ENCODE results near the gene SH3TC1.

The SH3TC1 gene

GRCh38 chr4:8164194-8164565, 34.9 kb upstream of the SH3TC1 start:
- no peak for DNase-seq (ENCODE audit: low read depth)

GRCh38 chr4:8164687-8165086, 34.4 kb upstream of the SH3TC1 start:
- DNase-seq (ENCODE audit: low read depth) = no peak

- no peak for DNase-seq (ENCODE audit: low read depth)
Measured at GRCh38 chr4:8165374-8165896, 33.7 kb upstream of the SH3TC1 start.

GRCh38 chr4:8167291-8167690, 31.8 kb upstream of the SH3TC1 start:
- DNase-seq (ENCODE audit: low read depth) = no peak

- DNase-seq (ENCODE audit: low read depth) = no peak
Measured at GRCh38 chr4:8167815-8168214, 31.3 kb upstream of the SH3TC1 start.

- no peak for DNase-seq (ENCODE audit: low read depth)
Measured at GRCh38 chr4:8168232-8168631, 30.9 kb upstream of the SH3TC1 start.

GRCh38 chr4:8168832-8169598, 30.1 kb upstream of the SH3TC1 start:
- DNase-seq (ENCODE audit: low read depth) = no peak

- no peak for DNase-seq (ENCODE audit: low read depth)
Measured at GRCh38 chr4:8169763-8170162, 29.3 kb upstream of the SH3TC1 start.

- no peak for DNase-seq (ENCODE audit: low read depth)
Measured at GRCh38 chr4:8170341-8170740, 28.7 kb upstream of the SH3TC1 start.

- no peak for DNase-seq (ENCODE audit: low read depth)
Measured at GRCh38 chr4:8171266-8171665, 27.8 kb upstream of the SH3TC1 start.

GRCh38 chr4:8171984-8172924, 26.8 kb upstream of the SH3TC1 start:
- DNase-seq (ENCODE audit: low read depth) = no peak

GRCh38 chr4:8173492-8174242, 25.4 kb upstream of the SH3TC1 start:
- DNase-seq (ENCODE audit: low read depth) = no peak

GRCh38 chr4:8174970-8175369, 24.1 kb upstream of the SH3TC1 start:
- no peak for DNase-seq (ENCODE audit: low read depth)

- DNase-seq (ENCODE audit: low read depth) = no peak
Measured at GRCh38 chr4:8175686-8176085, 23.4 kb upstream of the SH3TC1 start.

GRCh38 chr4:8176547-8177399, 22.3 kb upstream of the SH3TC1 start:
- DNase-seq (ENCODE audit: low read depth) = no peak

- DNase-seq (ENCODE audit: low read depth) = no peak
Measured at GRCh38 chr4:8177552-8177951, 21.5 kb upstream of the SH3TC1 start.

- DNase-seq (ENCODE audit: low read depth) = no peak
Measured at GRCh38 chr4:8177956-8178355, 21.1 kb upstream of the SH3TC1 start.

GRCh38 chr4:8179074-8179473, 20.0 kb upstream of the SH3TC1 start:
- no peak for DNase-seq (ENCODE audit: low read depth)

- no peak for DNase-seq (ENCODE audit: low read depth)
Measured at GRCh38 chr4:8179771-8180170, 19.3 kb upstream of the SH3TC1 start.

- no peak for DNase-seq (ENCODE audit: low read depth)
Measured at GRCh38 chr4:8180310-8181093, 18.6 kb upstream of the SH3TC1 start.

Data from HS-27A (cell line).